Trophoblast cell (in vitro differentiated cells and primary cell): ENCODE results near the gene ATG10.

Experiments used
- DNase-seq, 2 donors: peaks; one replicate each; pipeline ENCODE4 v3.0.0-alpha.2; 2016
- H2AFZ ChIP-seq: 2 replicates; pipeline ENCODE4 v1.6.1; 2013; ENCODE audit warnings: low read length, moderate library complexity, mild to moderate bottlenecking; ENCODE audit not compliant: insufficient read depth, poor library complexity
- H2AK5ac ChIP-seq: 2 replicates; pipeline ENCODE4 v1.6.1; 2013; ENCODE audit warnings: mild to moderate bottlenecking, low read length
- H2BK120ac ChIP-seq: 2 replicates; pipeline ENCODE4 v1.6.1; 2013; ENCODE audit warnings: low read length, mild to moderate bottlenecking, moderate library complexity; ENCODE audit not compliant: insufficient read depth, poor library complexity
- H2BK12ac ChIP-seq: 2 replicates; pipeline ENCODE4 v1.6.1; 2013; ENCODE audit warnings: mild to moderate bottlenecking, low read length, moderate library complexity
- H2BK5ac ChIP-seq: 2 replicates; pipeline ENCODE4 v1.6.1; 2013; ENCODE audit warnings: low read length, low read depth, moderate library complexity, mild to moderate bottlenecking; ENCODE audit not compliant: poor library complexity
- H3K14ac ChIP-seq: 2 replicates; pipeline ENCODE4 v1.6.1; 2013; ENCODE audit warnings: mild to moderate bottlenecking, low read length
- H3K18ac ChIP-seq: 2 replicates; pipeline ENCODE4 v1.6.1; 2013; ENCODE audit warnings: mild to moderate bottlenecking, low read length
- H3K23ac ChIP-seq: 2 replicates; pipeline ENCODE4 v1.6.1; 2013; ENCODE audit warnings: low read length
- H3K27ac ChIP-seq: 2 replicates; pipeline ENCODE4 v1.5.1; 2013; ENCODE audit warnings: low read depth, mild to moderate bottlenecking, inconsistent platforms, low read length, moderate library complexity
- H3K27me3 ChIP-seq: 2 replicates; pipeline ENCODE4 v1.6.1; 2013; ENCODE audit warnings: inconsistent platforms, mild to moderate bottlenecking, low read length, moderate library complexity; ENCODE audit not compliant: insufficient read depth
- H3K36me3 ChIP-seq, 2 experiments: 1 replicate in 1 of 2; 2 replicates in 1 of 2; pipeline ENCODE4 v1.6.1; 2013; ENCODE audit warnings: low read length in 2 of 2, mild to moderate bottlenecking in 2 of 2, moderate library complexity in 1 of 2; ENCODE audit not compliant: insufficient read depth in 2 of 2, control insufficient read depth in 1 of 2
- H3K4ac ChIP-seq: 2 replicates; pipeline ENCODE4 v1.6.1; 2013; ENCODE audit warnings: low read depth, mild to moderate bottlenecking, low read length, moderate library complexity
- H3K4me1 ChIP-seq, 2 experiments: 1 replicate in 1 of 2; 2 replicates in 1 of 2; pipeline ENCODE4 v1.6.1; 2013; ENCODE audit warnings: low read length in 2 of 2, mild to moderate bottlenecking in 2 of 2, moderate library complexity in 1 of 2; ENCODE audit not compliant: insufficient read depth in 2 of 2, control insufficient read depth in 1 of 2
- H3K4me2 ChIP-seq: 2 replicates; pipeline ENCODE4 v1.6.1; 2013; ENCODE audit warnings: inconsistent platforms, mild to moderate bottlenecking, low read length, moderate library complexity
- H3K4me3 ChIP-seq: 2 replicates; pipeline ENCODE4 v1.5.1; 2013; ENCODE audit warnings: mild to moderate bottlenecking, low read depth, low read length, inconsistent platforms
- H3K79me1 ChIP-seq: one replicate; pipeline ENCODE4 v1.6.1; 2013; ENCODE audit warnings: low read length
- H3K79me2 ChIP-seq: 2 replicates; pipeline ENCODE4 v1.6.1; 2013; ENCODE audit warnings: low read length, mild to moderate bottlenecking; ENCODE audit not compliant: control insufficient read depth, insufficient read depth, poor library complexity
- H3K9ac ChIP-seq: 2 replicates; pipeline ENCODE4 v1.6.1; 2013; ENCODE audit warnings: mild to moderate bottlenecking, low read length
- H3K9me3 ChIP-seq: 2 replicates; pipeline ENCODE4 v1.6.1; 2013; ENCODE audit warnings: low read depth, mild to moderate bottlenecking, control low read depth, inconsistent platforms, low read length; ENCODE audit not compliant: insufficient read depth
- H4K12ac ChIP-seq: 2 replicates; pipeline ENCODE4 v1.6.1; 2013; ENCODE audit warnings: low read depth, mild to moderate bottlenecking, low read length, moderate library complexity
- H4K8ac ChIP-seq: 2 replicates; pipeline ENCODE4 v1.6.1; 2013; ENCODE audit warnings: low read depth, mild to moderate bottlenecking, low read length, moderate library complexity
- H4K91ac ChIP-seq: one replicate; pipeline ENCODE4 v1.6.1; 2013; ENCODE audit warnings: low read depth, mild to moderate bottlenecking, low read length, moderate library complexity
- WGBS: extraction: QIAGEN DNeasy Blood & Tissue Kit; methylation state at CpG from one replicate; pipeline ENCODE4 v1.1.7; 2013; ENCODE audit warnings: missing lambda C conversion rate; ENCODE audit not compliant: insufficient read length, insufficient coverage; ENCODE audit errors: extremely low coverage; 5-methylcytosine and 5-hydroxymethylcytosine counted together

Gene ATG10

GRCh38 chr5:82147860-82148573 is 176.2 kb downstream of the ATG10 start:
- no peak overlapping the region for H4K8ac ChIP-seq
- DNase-seq: no peak
- no peak overlapping the region for H3K4ac ChIP-seq
- H2BK120ac ChIP-seq: no peak overlapping the region
- no peaks in the 10 kb centered on the region for H3K4me1 ChIP-seq
- no peaks in the 10 kb centered on the region for H3K79me1 ChIP-seq
- no peak overlapping the region for H2BK12ac ChIP-seq
- no CpG with 5 or more reads among the region's 1 CpG for WGBS
- H2BK5ac ChIP-seq: no peak overlapping the region
- H3K4me3 ChIP-seq: no peak overlapping the region
- no peak overlapping the region for H3K23ac ChIP-seq
- H3K14ac ChIP-seq: no peak overlapping the region
- no peaks in the 10 kb centered on the region for H3K9me3 ChIP-seq
- no peak overlapping the region for H2AFZ ChIP-seq
- no peak overlapping the region for H4K12ac ChIP-seq
- H3K27me3 ChIP-seq: no peaks in the 10 kb centered on the region
- H3K9ac ChIP-seq: no peak overlapping the region
- H3K36me3 ChIP-seq: no peaks in the 10 kb centered on the region
- no peak overlapping the region for H2AK5ac ChIP-seq
- H3K27ac ChIP-seq: no peak overlapping the region
- no peak overlapping the region for H3K18ac ChIP-seq
- no peak overlapping the region for H3K4me2 ChIP-seq
- no peak overlapping the region for H4K91ac ChIP-seq
- no peaks in the 10 kb centered on the region for H3K79me2 ChIP-seq

DNA sequence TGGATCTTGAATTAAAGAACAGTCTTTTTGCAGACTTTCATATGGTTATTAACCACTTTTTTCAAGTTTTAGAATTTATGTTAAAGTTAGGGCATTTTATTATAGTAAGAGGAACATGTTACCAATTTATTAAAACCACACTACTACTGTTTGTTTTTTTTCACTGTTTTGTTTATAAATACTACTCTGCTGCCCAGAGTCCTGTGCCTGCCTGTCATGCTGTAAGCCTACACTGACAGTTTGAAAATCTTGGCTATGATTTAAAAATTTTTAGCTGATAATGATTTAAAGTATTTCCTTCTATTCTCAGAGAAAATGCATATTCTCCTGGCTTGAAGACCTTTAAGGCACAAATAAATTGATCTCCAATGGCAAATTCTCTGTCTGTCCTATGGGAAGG is 177.6 kb downstream of the ATG10 start:
- DNase-seq: no peak
- Histone ChIP-seq H2AFZ (no peak overlapping the region), H3K4ac (no peak overlapping the region), H3K14ac (no peak overlapping the region), H3K23ac (no peak overlapping the region), H3K27me3 (no peaks in the 10 kb centered on the region), H3K18ac (no peak overlapping the region), H3K79me1 (no peaks in the 10 kb centered on the region), H3K9ac (no peak overlapping the region), H4K91ac (no peak overlapping the region), H2BK12ac (no peak overlapping the region), H3K36me3 (no peaks in the 10 kb centered on the region), H2BK5ac (no peak overlapping the region), H2BK120ac (no peak overlapping the region), H3K4me3 (no peak overlapping the region), H4K12ac (no peak overlapping the region), H3K27ac (no peak overlapping the region), H4K8ac (no peak overlapping the region), H3K79me2 (no peaks in the 10 kb centered on the region), H3K9me3 (no peaks in the 10 kb centered on the region), H3K4me2 (no peak overlapping the region), H3K4me1 (no peaks in the 10 kb centered on the region), H2AK5ac (no peak overlapping the region)

- H3K27ac ChIP-seq: no peak overlapping the region
- H2AFZ ChIP-seq: no peak overlapping the region
- no CpG with 5 or more reads among the region's 3 CpGs for WGBS
These were observed 178.7 kb downstream of the ATG10 start for GRCh38 chr5:82150559-82150958.

DNA sequence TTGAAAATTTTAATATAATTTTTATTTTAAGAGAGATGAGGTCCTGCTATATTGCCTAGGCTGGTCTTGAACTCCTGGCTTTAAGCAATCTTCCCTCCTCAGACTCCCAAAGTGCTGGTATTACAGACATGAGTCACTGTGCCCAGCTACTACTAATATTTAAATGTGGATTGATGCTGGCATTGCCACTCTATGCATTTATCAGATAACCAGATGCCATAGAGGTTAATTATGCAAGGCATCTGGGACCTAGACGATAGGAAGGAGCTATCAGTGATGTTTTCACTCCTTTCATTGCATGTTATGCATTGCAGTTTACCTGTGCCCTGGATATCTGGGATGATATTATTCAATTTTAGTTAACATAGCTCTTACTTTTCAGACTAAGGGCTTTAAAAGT is 179.4 kb downstream of the ATG10 start:
- no CpG with 5 or more reads among the region's 1 CpG for WGBS
- Histone ChIP-seq H2AK5ac (no peak overlapping the region), H2BK12ac (no peak overlapping the region), H3K4me2 (no peak overlapping the region), H3K14ac (no peak overlapping the region), H3K36me3 (no peaks in the 10 kb centered on the region), H4K91ac (no peak overlapping the region), H3K18ac (no peak overlapping the region), H3K79me1 (no peaks in the 10 kb centered on the region), H2AFZ (no peak overlapping the region), H2BK120ac (no peak overlapping the region), H3K79me2 (no peaks in the 10 kb centered on the region), H3K9ac (no peak overlapping the region), H3K4ac (no peak overlapping the region), H3K9me3 (no peaks in the 10 kb centered on the region), H3K4me1 (no peaks in the 10 kb centered on the region), H2BK5ac (no peak overlapping the region), H4K8ac (no peak overlapping the region), H4K12ac (no peak overlapping the region), H3K27me3 (no peaks in the 10 kb centered on the region), H3K4me3 (no peak overlapping the region), H3K23ac (no peak overlapping the region), H3K27ac (no peak overlapping the region)
- DNase-seq: peak; percentile 4 to 56

More at GRCh38 chr5:82150559-82150958, 178.7 kb downstream of the ATG10 start:
- Histone ChIP-seq H3K4me1 (no peaks in the 10 kb centered on the region), H2BK12ac (no peak overlapping the region), H4K12ac (no peak overlapping the region), H3K4me2 (no peak overlapping the region), H3K79me1 (no peaks in the 10 kb centered on the region), H3K4me3 (no peak overlapping the region), H4K91ac (no peak overlapping the region), H3K9me3 (no peaks in the 10 kb centered on the region), H3K79me2 (no peaks in the 10 kb centered on the region), H3K23ac (no peak overlapping the region), H2BK5ac (no peak overlapping the region), H2BK120ac (no peak overlapping the region), H3K9ac (no peak overlapping the region), H3K36me3 (no peaks in the 10 kb centered on the region), H3K18ac (no peak overlapping the region), H3K4ac (no peak overlapping the region), H2AK5ac (no peak overlapping the region), H4K8ac (no peak overlapping the region), H3K14ac (no peak overlapping the region), H3K27me3 (no peaks in the 10 kb centered on the region)
- DNase-seq: no peak
